ENCODE measurements around the gene ZBTB7A. TPM values are rescaled to one million over a fixed set of nuclear protein-coding genes. Genes with fewer than 3 reads are reported as not detected.
A peak's percentile ranks its signal among the peaks of the same experiment; 100 is the strongest.

ZBTB7A gene
- total RNA-seq, 6 donors from 2014 or later, result 54.1 to 131 (median 72.6) TPM

- ATAC-seq (ENCODE audit: low FRiP score in 2 of 2) (no peak), DNase-seq (no peak)
- Histone ChIP-seq H3K9me3 (no peaks in the 10 kb centered on the region), H3K36me3 (peaks cover 10 to 58% (median 30%) of the 10 kb centered on the region in 4 donors), H3K27ac (no peak overlapping the region), H3K4me1 (peaks cover 24 to 34% (median 28%) of the 10 kb centered on the region in 4 donors), H3K27me3 (no peaks in the 10 kb centered on the region), H3K4me3 (no peak overlapping the region)
- TF ChIP-seq EP300 (IDR thresholded peaks at IDR 0.05) (no peak), POLR2A (IDR thresholded peaks at IDR 0.05) (no peak), POLR2AphosphoS5 (IDR thresholded peaks at IDR 0.05) (no peak), CTCF (IDR thresholded peaks at IDR 0.05) (no peak)
- WGBS, 2 donors, result 96 to 98% methylated on average over 5 to 15 of the region's 15 CpGs
These were observed 49.6 kb downstream of the ZBTB7A start for GRCh38 chr19:4016903-4017638.

DNA sequence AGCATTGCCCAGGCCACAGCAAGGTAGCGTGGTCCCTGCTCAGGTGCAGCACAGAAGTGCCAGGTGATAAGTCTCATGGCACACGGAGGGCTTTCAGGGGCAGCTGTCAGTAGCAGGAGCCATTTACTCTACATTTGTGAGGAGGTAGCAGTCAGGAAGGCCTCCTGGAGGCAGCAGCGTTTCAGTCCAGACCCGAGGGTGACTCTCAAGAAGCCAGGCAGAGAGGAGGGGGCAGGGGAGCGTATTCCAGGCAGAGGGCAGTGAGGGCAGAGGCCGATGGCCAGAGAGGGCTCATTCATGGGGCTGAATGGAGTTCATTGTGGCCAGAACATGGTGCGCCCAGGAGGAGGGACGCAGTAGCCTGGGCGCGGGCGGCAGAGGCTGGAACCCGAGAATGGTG lies 50.2 kb downstream of the ZBTB7A start:
- Histone ChIP-seq H3K36me3 (peaks cover 10 to 58% (median 30%) of the 10 kb centered on the region in 4 donors), H3K4me3 (no peak overlapping the region), H3K4me1 (peaks cover 25 to 35% (median 29%) of the 10 kb centered on the region in 4 donors), H3K27ac (no peak overlapping the region), H3K27me3 (no peaks in the 10 kb centered on the region), H3K9me3 (no peaks in the 10 kb centered on the region)
- WGBS, 2 donors, result 87% methylated on average over 10 to 11 of the region's 12 CpGs
- TF ChIP-seq POLR2AphosphoS5 (IDR thresholded peaks at IDR 0.05) (no peak), POLR2A (IDR thresholded peaks at IDR 0.05) (no peak), EP300 (IDR thresholded peaks at IDR 0.05) (no peak), CTCF (IDR thresholded peaks at IDR 0.05) (no peak)
- DNase-seq (no peak), ATAC-seq (ENCODE audit: low FRiP score in 2 of 2) (no peak)

- peak overlapping the region in 1 of 4 donors; percentile 28 for H3K4me3 ChIP-seq
- H3K36me3 ChIP-seq, result peaks cover 10 to 61% (median 30%) of the 10 kb centered on the region in 4 donors
- DNase-seq, result peak in 1 of 2 donors; percentile 74
- H3K4me1 ChIP-seq, result peaks cover 25 to 40% (median 36%) of the 10 kb centered on the region in 4 donors
- H3K9me3 ChIP-seq, result no peaks in the 10 kb centered on the region
- no peak for ATAC-seq (ENCODE audit: low FRiP score in 2 of 2)
- no peaks in the 10 kb centered on the region for H3K27me3 ChIP-seq
- H3K27ac ChIP-seq, result peak overlapping the region; percentile 46 to 76 (median 54)
- WGBS, 2 donors, result 76 to 77% methylated on average over 6 to 37 of the region's 37 CpGs
- TF ChIP-seq POLR2AphosphoS5 (IDR thresholded peaks at IDR 0.05) (no peak), POLR2A (IDR thresholded peaks at IDR 0.05) (no peak), CTCF (IDR thresholded peaks at IDR 0.05) (no peak), EP300 (IDR thresholded peaks at IDR 0.05) (no peak)
These were observed 50.8 kb downstream of the ZBTB7A start for GRCh38 chr19:4015705-4016402.

GRCh38 chr19:4014541-4015491 lies 51.9 kb downstream of the ZBTB7A start:
- DNase-seq, result peak; percentile 34 to 62
- TF ChIP-seq CTCF (IDR thresholded peaks at IDR 0.05) (no peak), POLR2AphosphoS5 (IDR thresholded peaks at IDR 0.05) (peak; percentile 13 to 41), POLR2A (IDR thresholded peaks at IDR 0.05) (no peak)
- peaks cover 34 to 50% (median 45%) of the 10 kb centered on the region in 4 donors for H3K4me1 ChIP-seq
- no peak for ATAC-seq (ENCODE audit: low FRiP score in 2 of 2)
- H3K4me3 ChIP-seq, result peak overlapping the region in 1 of 4 donors; percentile 28
- H3K27ac ChIP-seq, result peak overlapping the region in 3 of 4 donors; percentile 46 to 76 (median 48)
- 63 to 72% methylated on average over 13 to 24 of the region's 25 CpGs for WGBS, 2 donors
- peaks cover 10 to 57% (median 31%) of the 10 kb centered on the region in 4 donors for H3K36me3 ChIP-seq
- H3K9me3 ChIP-seq, result no peaks in the 10 kb centered on the region
- H3K27me3 ChIP-seq, result no peaks in the 10 kb centered on the region

All from upper lobe of left lung (tissue), 6 donors.